Thyroid gland (tissue), 4 donors: ENCODE data around the gene ATRN. TPM values are rescaled to one million over a fixed set of nuclear protein-coding genes. Genes with fewer than 3 reads are reported as not detected.

Experiments
- DNase-seq, 2 donors: peaks; one replicate each; pipeline ENCODE4 v3.0.0-alpha.2; 2019
- H3K27ac ChIP-seq, 3 donors: fragments of 200-600 bp; sonication (generic); 1 replicate in 2 of 3; 2 replicates in 1 of 3; pipeline ENCODE4 v1.5.1; 2016 to 2019; ENCODE audit warnings: mild to moderate bottlenecking in 1 of 3, moderate library complexity in 1 of 3
- H3K27me3 ChIP-seq: fragments of 200-600 bp; sonication (generic); one replicate; pipeline ENCODE4 v1.5.1; 2019
- H3K36me3 ChIP-seq, 2 donors: fragments of 200-600 bp; sonication (generic); one replicate each; pipeline ENCODE4 v1.5.1; 2016 to 2019
- H3K4me1 ChIP-seq, 2 donors: fragments of 200-600 bp; sonication (generic); one replicate each; pipeline ENCODE4 v1.5.1; 2017 to 2019
- H3K4me3 ChIP-seq, 3 donors: fragments of 200-600 bp; sonication (generic); replicated peaks in 1 of 3; 1 replicate in 2 of 3; 2 replicates in 1 of 3; pipeline ENCODE4 v1.5.1; 2016; ENCODE audit warnings: mild to moderate bottlenecking in 1 of 3
- H3K9me3 ChIP-seq: fragments of 200-600 bp; sonication (generic); one replicate; pipeline ENCODE4 v1.5.1; 2017
- POLR2A ChIP-seq, 2 donors: fragments of 450-650 bp; IDR thresholded peaks; one replicate each; pipeline ENCODE4 v1.6.1; 2017; ENCODE audit warnings: antibody characterized with exemption in 2 of 2, mild to moderate bottlenecking in 2 of 2, moderate library complexity in 1 of 2
- WGBS, 2 donors: methylation state at CpG; one replicate each; pipeline ENCODE4 v1.1.5; 2017; 5-methylcytosine and 5-hydroxymethylcytosine counted together
- intact Hi-C: fragments of 100-400 bp; cut with DNase I; formaldehyde crosslinking; loops from one replicate; pipeline ENCODE4 v1.15.1; 2023
- total RNA-seq, 4 donors: library from RNA; depleted of rRNA; stranded (reverse); fragments of >200 nt; gene quantifications; one replicate each; pipeline ENCODE4 v1.2.3, GENCODE V29; 2016
- TF ChIP-seq, protein P1 (sequence below), 6 experiments: fragments of 200-600 bp in 3 of 6; fragments of 450-650 bp in 3 of 6; sonication (generic) in 3 of 6; IDR thresholded peaks; one replicate each; pipeline ENCODE4 v1.5.1; 2016 to 2019; ENCODE audit warnings: antibody characterized with exemption in 6 of 6, mild to moderate bottlenecking in 2 of 6, inconsistent platforms in 1 of 6, moderate library complexity in 1 of 6

ATRN gene
- total RNA-seq, 4 donors from 2014 or later: 43.0 to 81.8 (median 61.4) TPM

GRCh38 chr20:3667434-3668037 is 196.7 kb downstream of the ATRN start:
- no peaks in the 10 kb centered on the region for H3K36me3 ChIP-seq
- H3K4me1 ChIP-seq: peaks cover 5 to 7% of the 10 kb centered on the region in 2 donors
- no peaks in the 10 kb centered on the region for H3K9me3 ChIP-seq
- no peaks in the 10 kb centered on the region for H3K27me3 ChIP-seq
- H3K27ac ChIP-seq: no peak overlapping the region
- intact Hi-C loops: no loop called here
- TF ChIP-seq, protein P1, sequence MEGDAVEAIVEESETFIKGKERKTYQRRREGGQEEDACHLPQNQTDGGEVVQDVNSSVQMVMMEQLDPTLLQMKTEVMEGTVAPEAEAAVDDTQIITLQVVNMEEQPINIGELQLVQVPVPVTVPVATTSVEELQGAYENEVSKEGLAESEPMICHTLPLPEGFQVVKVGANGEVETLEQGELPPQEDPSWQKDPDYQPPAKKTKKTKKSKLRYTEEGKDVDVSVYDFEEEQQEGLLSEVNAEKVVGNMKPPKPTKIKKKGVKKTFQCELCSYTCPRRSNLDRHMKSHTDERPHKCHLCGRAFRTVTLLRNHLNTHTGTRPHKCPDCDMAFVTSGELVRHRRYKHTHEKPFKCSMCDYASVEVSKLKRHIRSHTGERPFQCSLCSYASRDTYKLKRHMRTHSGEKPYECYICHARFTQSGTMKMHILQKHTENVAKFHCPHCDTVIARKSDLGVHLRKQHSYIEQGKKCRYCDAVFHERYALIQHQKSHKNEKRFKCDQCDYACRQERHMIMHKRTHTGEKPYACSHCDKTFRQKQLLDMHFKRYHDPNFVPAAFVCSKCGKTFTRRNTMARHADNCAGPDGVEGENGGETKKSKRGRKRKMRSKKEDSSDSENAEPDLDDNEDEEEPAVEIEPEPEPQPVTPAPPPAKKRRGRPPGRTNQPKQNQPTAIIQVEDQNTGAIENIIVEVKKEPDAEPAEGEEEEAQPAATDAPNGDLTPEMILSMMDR (IDR thresholded peaks at IDR 0.05): no peak
- TF ChIP-seq POLR2A (IDR thresholded peaks at IDR 0.05): no peak
- no peak overlapping the region for H3K4me3 ChIP-seq
- WGBS, 2 donors: 88 to 95% methylated on average over 8 of the region's 8 CpGs
- DNase-seq: no peak

- no peak for TF ChIP-seq POLR2A (IDR thresholded peaks at IDR 0.05)
- TF ChIP-seq, protein P1 (IDR thresholded peaks at IDR 0.05): no peak
- no peak overlapping the region for H3K4me3 ChIP-seq
- peaks cover 5 to 8% of the 10 kb centered on the region in 2 donors for H3K4me1 ChIP-seq
- H3K27ac ChIP-seq: no peak overlapping the region
- no peaks in the 10 kb centered on the region for H3K36me3 ChIP-seq
- intact Hi-C loops: loop anchor here (10.0 kb wide), 1 partner anchor 415 kb away; no protein-coding TSS in a partner anchor
- no peak for DNase-seq
- whole genome bisulfite sequencing, 2 donors: 86 to 93% methylated on average over 13 of the region's 13 CpGs
- no peaks in the 10 kb centered on the region for H3K9me3 ChIP-seq
- H3K27me3 ChIP-seq: no peaks in the 10 kb centered on the region
Measured at GRCh38 chr20:3669710-3670367, 199.0 kb downstream of the ATRN start.

GRCh38 chr20:3670511-3670910 is 199.7 kb downstream of the ATRN start:
- WGBS, 2 donors: 53 to 64% methylated on average over 6 of the region's 6 CpGs
- DNase-seq: no peak
- H3K27me3 ChIP-seq: no peaks in the 10 kb centered on the region
- no peak overlapping the region for H3K4me3 ChIP-seq
- H3K36me3 ChIP-seq: no peaks in the 10 kb centered on the region
- TF ChIP-seq, protein P1 (IDR thresholded peaks at IDR 0.05): no peak
- no peak for TF ChIP-seq POLR2A (IDR thresholded peaks at IDR 0.05)
- H3K4me1 ChIP-seq: peaks cover 5 to 8% of the 10 kb centered on the region in 2 donors
- H3K9me3 ChIP-seq: no peaks in the 10 kb centered on the region
- H3K27ac ChIP-seq: no peak overlapping the region
- intact Hi-C loops: loop anchor here (10.0 kb wide), 1 partner anchor 414 kb away; no protein-coding TSS in a partner anchor

DNA sequence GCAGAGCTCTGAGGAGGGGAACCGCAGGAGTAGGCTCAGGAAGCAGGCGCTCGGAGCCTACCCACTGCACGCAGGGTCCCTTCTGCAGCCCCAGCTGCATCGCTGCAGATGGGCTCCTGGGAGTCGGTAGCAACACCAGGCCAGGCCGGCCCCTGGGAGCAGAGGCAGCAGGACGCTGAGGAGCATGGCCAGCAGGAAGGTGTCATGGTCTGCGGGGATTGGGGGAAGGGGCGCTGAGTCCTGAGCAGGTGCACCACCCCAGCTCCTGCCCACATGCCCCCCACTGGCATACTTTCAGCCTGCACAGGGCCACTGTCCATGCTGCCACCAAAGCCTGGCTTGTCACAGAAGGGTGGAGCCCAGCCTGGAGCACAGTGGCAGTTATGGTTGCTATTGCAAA is 200.1 kb downstream of the ATRN start:
- 81 to 89% methylated on average over 5 to 8 of the region's 10 CpGs for WGBS, 2 donors
- intact Hi-C loops: loop anchor here (10.0 kb wide), 1 partner anchor 414 kb away; no protein-coding TSS in a partner anchor
- peaks cover 5 to 8% of the 10 kb centered on the region in 2 donors for H3K4me1 ChIP-seq
- H3K27me3 ChIP-seq: no peaks in the 10 kb centered on the region
- TF ChIP-seq, protein P1 (IDR thresholded peaks at IDR 0.05): no peak
- no peak for TF ChIP-seq POLR2A (IDR thresholded peaks at IDR 0.05)
- H3K27ac ChIP-seq: no peak overlapping the region
- no peaks in the 10 kb centered on the region for H3K36me3 ChIP-seq
- no peak overlapping the region for H3K4me3 ChIP-seq
- H3K9me3 ChIP-seq: no peaks in the 10 kb centered on the region
- no peak for DNase-seq

- no peak overlapping the region for H3K27ac ChIP-seq
- H3K9me3 ChIP-seq: no peaks in the 10 kb centered on the region
- H3K27me3 ChIP-seq: no peaks in the 10 kb centered on the region
- no peak for DNase-seq
- intact Hi-C loops: loop anchor here (10.0 kb wide), 1 partner anchor 413 kb away; no protein-coding TSS in a partner anchor
- 47 to 53% methylated on average over 17 to 22 of the region's 23 CpGs for WGBS, 2 donors
- H3K4me3 ChIP-seq: no peak overlapping the region
- H3K36me3 ChIP-seq: no peaks in the 10 kb centered on the region
- peaks cover 4 to 8% of the 10 kb centered on the region in 2 donors for H3K4me1 ChIP-seq
- TF ChIP-seq POLR2A (IDR thresholded peaks at IDR 0.05): no peak
- TF ChIP-seq, protein P1 (IDR thresholded peaks at IDR 0.05): no peak
Measured at GRCh38 chr20:3671986-3672546, 201.2 kb downstream of the ATRN start.
